Activated CD4-positive, alpha-beta memory T cell treated with anti-CD3 and anti-CD28 coated beads for 36 hours (primary cell): ENCODE data around the gene CLCA4. TPM values are rescaled to one million over a fixed set of nuclear protein-coding genes. Genes with fewer than 3 reads are reported as not detected.
"Not testable (repeated sequence)": the region's sequence is repeated elsewhere in the genome, so short reads cannot be mapped to it uniquely, and the experiment has no call there.

Experiments used
- CTCF ChIA-PET: fragments of 350-600 bp; sonication (Branson Sonifier 250); formaldehyde crosslinking; loops from one replicate; lab custom pipeline; 2021; ENCODE audit warnings: antibody characterized with exemption, inconsistent platforms; lab: Charles Lee
- POLR2A ChIA-PET: fragments of 350-600 bp; sonication (Branson Sonifier 250); formaldehyde crosslinking; loops from one replicate; lab custom pipeline; 2021; ENCODE audit warnings: antibody characterized with exemption; lab: Charles Lee
- DNase-seq: peaks from one replicate; pipeline ENCODE4 v3.0.0-alpha.2; 2020
- H3K27ac Mint-ChIP-seq: one replicate; pipeline ENCODE4 v1.8.0; 2021; ENCODE audit warnings: mixed read lengths
- H3K27me3 Mint-ChIP-seq: one replicate; pipeline ENCODE4 v1.8.0; 2021; ENCODE audit warnings: mixed read lengths
- H3K36me3 Mint-ChIP-seq: one replicate; pipeline ENCODE4 v1.8.0; 2021; ENCODE audit warnings: mixed read lengths
- H3K4me1 Mint-ChIP-seq: one replicate; pipeline ENCODE4 v1.8.0; 2021; ENCODE audit warnings: low read depth, mixed read lengths
- H3K4me3 Mint-ChIP-seq: one replicate; pipeline ENCODE4 v1.8.0; 2021; ENCODE audit warnings: mild to moderate bottlenecking, mixed read lengths
- H3K9me3 Mint-ChIP-seq: one replicate; pipeline ENCODE4 v1.8.0; 2021; ENCODE audit warnings: mixed read lengths
- intact Hi-C: fragments of 100-400 bp; cut with micrococcal nuclease; formaldehyde crosslinking; loops from one replicate; pipeline ENCODE4 v1.15.1; 2023
- total RNA-seq, 2 experiments: library from RNA; stranded (reverse); gene quantifications; one replicate each; pipeline ENCODE4 v1.2.3, GENCODE V29; 2021

Gene CLCA4
- total RNA-seq, result not detected

- Mint-ChIP-seq H3K36me3 (no peaks in the 10 kb centered on the region), H3K9me3 (no peaks in the 10 kb centered on the region), H3K4me1 (no peaks in the 10 kb centered on the region), H3K27me3 (peaks cover 15% of the 10 kb centered on the region), H3K4me3 (no peak within 1 kb of the TSS), H3K27ac (no peak within 1 kb of the TSS)
- intact Hi-C loops, result no loop called here
- POLR2A ChIA-PET, result no interaction called here
- CTCF ChIA-PET, result no interaction called here
- DNase-seq, result no peak
Observed at GRCh38 chr1:86546787-86547221, at the start of gene CLCA4. Gene CLCA4 (plus strand): TSS chr1:86547078. CDS start chr1:86547120, 42 bp downstream.

DNA sequence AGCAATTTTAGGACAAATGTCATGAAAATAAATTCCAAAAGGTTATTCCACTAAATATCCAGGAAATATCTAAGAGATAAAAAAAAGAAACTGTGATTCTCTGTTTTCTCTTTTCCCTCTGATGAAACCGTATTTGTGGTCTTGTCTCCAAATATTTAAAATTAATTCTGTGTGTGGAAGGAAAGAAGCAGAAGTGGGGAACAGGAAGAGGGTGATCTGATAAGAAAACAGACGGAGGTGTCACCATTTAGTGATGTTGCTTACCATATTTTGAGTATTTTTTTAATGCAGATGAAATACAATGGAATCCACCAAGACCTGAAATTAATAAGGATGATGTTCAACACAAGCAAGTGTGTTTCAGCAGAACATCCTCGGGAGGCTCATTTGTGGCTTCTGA is 48.6 kb upstream of the CLCA4 start:
- no peak overlapping the region for H3K4me3 Mint-ChIP-seq
- H3K36me3 Mint-ChIP-seq, result no peaks in the 10 kb centered on the region
- intact Hi-C loops, result no loop called here
- ChIA-PET POLR2A (no interaction called here), CTCF (interaction anchor here (1.1 to 3.5 kb wide), 8 partner anchors 21 to 585 kb away, joined by 3 to 17 read pairs (median 7); partner anchors contain the start of genes CLCA1, CLCA2 and ODF2L)
- peaks cover 8% of the 10 kb centered on the region for H3K4me1 Mint-ChIP-seq
- peaks cover 6% of the 10 kb centered on the region for H3K27me3 Mint-ChIP-seq
- no peak for DNase-seq
- no peak overlapping the region for H3K27ac Mint-ChIP-seq
- no peaks in the 10 kb centered on the region for H3K9me3 Mint-ChIP-seq

- intact Hi-C loops, result loop anchor here (5.0 kb wide), 2 partner anchors 103 to 242 kb away; partner anchors contain the start of gene ODF2L
- Mint-ChIP-seq H3K9me3 (no peaks in the 10 kb centered on the region), H3K4me1 (peaks cover 14% of the 10 kb centered on the region), H3K36me3 (no peaks in the 10 kb centered on the region), H3K27me3 (peaks cover 13% of the 10 kb centered on the region), H3K4me3 (no peak overlapping the region), H3K27ac (no peak overlapping the region)
- DNase-seq, result no peak
- ChIA-PET POLR2A (no interaction called here), CTCF (interaction anchor here (0.6 to 4.1 kb wide), 37 partner anchors 9 to 584 kb away, joined by 3 to 43 read pairs (median 4); partner anchors contain the start of genes CLCA1, ODF2L and SH3GLB1)
Observed at GRCh38 chr1:86499987-86500593, 46.8 kb upstream of the CLCA4 start.

GRCh38 chr1:86500714-86501113 is 46.2 kb upstream of the CLCA4 start:
- Mint-ChIP-seq H3K27me3 (peaks cover 13% of the 10 kb centered on the region), H3K27ac (no peak overlapping the region), H3K4me3 (no peak overlapping the region), H3K36me3 (no peaks in the 10 kb centered on the region), H3K4me1 (peaks cover 14% of the 10 kb centered on the region), H3K9me3 (no peaks in the 10 kb centered on the region)
- POLR2A ChIA-PET, result no interaction called here
- intact Hi-C loops, result loop anchor here (5.0 kb wide), 2 partner anchors 103 to 242 kb away; partner anchors contain the start of gene ODF2L
- CTCF ChIA-PET, result interaction anchor here (0.6 to 4.1 kb wide), 31 partner anchors 8 to 452 kb away, joined by 3 to 43 read pairs (median 5); partner anchors contain the start of genes CLCA1, ODF2L and SH3GLB1
- DNase-seq, result no peak

- H3K9me3 Mint-ChIP-seq, H3K27ac Mint-ChIP-seq, H3K36me3 Mint-ChIP-seq, POLR2A ChIA-PET: not testable (repeated sequence)
- intact Hi-C loops, result loop anchor here (1.0 to 5.0 kb wide), 6 partner anchors 28 to 240 kb away; partner anchors contain the start of genes ODF2L and SH3GLB1
- peak; percentile 51 for DNase-seq
- Mint-ChIP-seq H3K4me3 (peak overlapping the region; percentile 64), H3K27me3 (peaks cover 13% of the 10 kb centered on the region), H3K4me1 (peaks cover 14% of the 10 kb centered on the region)
- CTCF ChIA-PET, result interaction anchor here (0.5 to 4.1 kb wide), 35 partner anchors 7 to 1548 kb away, joined by 3 to 43 read pairs (median 4); partner anchors contain the start of genes CLCA1, CLCA2 and ODF2L
Observed at GRCh38 chr1:86502125-86502646, 44.7 kb upstream of the CLCA4 start.

DNA sequence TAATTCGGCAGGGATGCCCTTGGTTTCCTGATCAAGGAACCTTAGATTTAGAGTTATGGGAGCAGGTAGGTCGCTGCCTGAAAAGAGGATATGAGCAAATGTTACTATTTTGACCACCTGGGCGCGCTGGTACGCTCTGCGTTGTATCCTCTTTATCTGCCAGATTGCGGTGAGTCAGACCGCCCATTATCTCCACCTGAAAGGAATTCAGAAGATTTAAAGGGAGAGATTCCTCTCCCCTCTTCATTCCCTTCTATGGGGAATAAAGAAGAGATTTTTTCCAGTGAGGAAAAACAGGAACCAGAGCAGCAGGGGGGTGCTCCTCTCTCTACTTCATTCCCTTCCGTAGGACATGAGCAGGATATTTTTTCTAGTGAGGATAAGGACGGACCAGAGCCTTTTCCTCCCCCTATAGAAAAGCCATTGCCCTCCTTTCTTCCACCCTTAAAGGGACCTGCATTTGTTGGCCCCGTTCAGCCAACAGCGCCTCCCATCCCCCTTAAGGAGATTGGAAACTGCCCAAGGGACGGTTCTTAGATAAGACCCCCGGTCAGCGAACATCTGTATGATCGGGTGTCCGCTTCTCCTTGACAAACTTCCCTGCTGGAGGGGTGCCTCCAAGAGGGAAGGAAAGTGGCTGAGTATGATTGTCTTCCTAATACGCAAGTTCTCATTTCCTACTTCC is 44.0 kb upstream of the CLCA4 start:
- Mint-ChIP-seq H3K4me3 (peak overlapping the region; percentile 64), H3K36me3 (no peaks in the 10 kb centered on the region), H3K9me3 (no peaks in the 10 kb centered on the region), H3K27ac (no peak overlapping the region), H3K27me3 (peaks cover 15% of the 10 kb centered on the region), H3K4me1 (peaks cover 13% of the 10 kb centered on the region)
- ChIA-PET CTCF (interaction anchor here (0.5 to 6.9 kb wide), 21 partner anchors 9 to 1547 kb away, joined by 3 to 57 read pairs (median 4); partner anchors contain the start of genes CLCA2 and ODF2L), POLR2A (no interaction called here)
- peak; percentile 19 for DNase-seq
- intact Hi-C loops, result loop anchor here (1.0 to 5.0 kb wide), 6 partner anchors 29 to 239 kb away; partner anchors contain the start of genes ODF2L and SH3GLB1

DNA sequence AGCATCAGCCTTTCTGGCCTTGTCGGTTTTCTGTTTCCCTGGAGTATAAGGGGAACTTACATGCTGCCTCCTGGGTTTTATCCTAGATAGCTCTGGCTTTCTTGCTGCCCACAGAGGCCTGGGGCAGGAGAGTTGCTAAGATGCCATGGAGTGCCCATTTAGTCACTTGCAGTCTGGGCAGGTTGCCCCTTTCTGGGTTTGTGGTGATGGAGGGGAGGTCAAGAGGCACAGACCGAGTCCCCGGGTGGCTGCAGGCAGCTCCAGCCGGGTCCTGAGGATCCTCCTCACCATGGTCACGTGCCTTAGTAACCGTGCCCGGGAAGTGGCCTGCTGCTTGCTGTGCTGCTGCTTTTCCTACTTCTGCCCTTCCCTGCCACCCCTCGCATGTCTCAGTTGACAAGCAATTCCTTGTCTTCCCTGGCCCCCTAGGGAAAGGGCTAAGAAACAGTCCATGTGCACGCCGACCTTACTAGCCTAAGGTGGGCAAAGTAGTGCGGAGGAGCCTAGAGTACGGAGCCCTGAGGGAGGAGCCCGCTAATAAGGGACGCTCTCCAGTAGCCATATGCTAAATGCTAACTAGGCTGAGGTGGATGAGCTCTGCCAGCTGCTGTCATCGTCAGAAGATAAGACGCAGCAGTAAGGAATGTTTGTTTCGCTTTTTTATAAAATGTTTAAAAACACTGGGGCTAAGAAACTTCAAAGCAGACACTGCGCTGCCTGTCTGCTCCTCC is 43.3 kb upstream of the CLCA4 start:
- peaks cover 11% of the 10 kb centered on the region for H3K4me1 Mint-ChIP-seq
- intact Hi-C loops, result loop anchor here (5.0 kb wide), 2 partner anchors 106 to 239 kb away; partner anchors contain the start of gene ODF2L
- ChIA-PET POLR2A (no interaction called here), CTCF (interaction anchor here (0.9 to 6.9 kb wide), 5 partner anchors 29 to 206 kb away, joined by 3 to 57 read pairs (median 3); no protein-coding TSS in a partner anchor)
- peaks cover 13% of the 10 kb centered on the region for H3K27me3 Mint-ChIP-seq
- H3K9me3 Mint-ChIP-seq, result no peaks in the 10 kb centered on the region
- DNase-seq, result no peak
- peak overlapping the region; percentile 20 for H3K4me3 Mint-ChIP-seq
- H3K27ac Mint-ChIP-seq, result no peak overlapping the region
- no peaks in the 10 kb centered on the region for H3K36me3 Mint-ChIP-seq

DNA sequence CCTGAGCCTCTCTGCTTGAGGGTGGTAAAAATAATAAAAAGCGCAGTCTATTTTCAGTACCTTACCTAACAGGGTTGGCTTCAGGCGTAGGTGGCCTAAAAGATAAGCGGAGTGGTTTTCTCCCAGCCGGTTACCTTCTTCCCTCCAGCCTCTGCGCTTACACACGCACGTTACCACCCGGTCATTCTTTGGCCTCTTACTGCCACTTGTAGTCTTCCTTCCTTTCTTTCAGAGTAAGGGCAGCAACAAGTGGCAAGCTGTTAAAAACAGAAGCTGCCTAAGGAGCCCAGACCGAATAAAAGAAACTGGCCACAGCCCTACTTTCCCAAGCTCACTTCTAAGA is 42.8 kb upstream of the CLCA4 start:
- intact Hi-C loops, result loop anchor here (5.0 kb wide), 2 partner anchors 107 to 238 kb away; partner anchors contain the start of gene ODF2L
- Mint-ChIP-seq H3K27me3 (peaks cover 10% of the 10 kb centered on the region), H3K9me3 (no peaks in the 10 kb centered on the region), H3K36me3 (no peaks in the 10 kb centered on the region), H3K27ac (no peak overlapping the region), H3K4me3 (no peak overlapping the region), H3K4me1 (peaks cover 11% of the 10 kb centered on the region)
- CTCF ChIA-PET, result interaction anchor here (0.9 to 6.9 kb wide), 8 partner anchors 30 to 206 kb away, joined by 3 to 57 read pairs (median 3); no protein-coding TSS in a partner anchor
- POLR2A ChIA-PET, result no interaction called here
- DNase-seq, result no peak

DNA sequence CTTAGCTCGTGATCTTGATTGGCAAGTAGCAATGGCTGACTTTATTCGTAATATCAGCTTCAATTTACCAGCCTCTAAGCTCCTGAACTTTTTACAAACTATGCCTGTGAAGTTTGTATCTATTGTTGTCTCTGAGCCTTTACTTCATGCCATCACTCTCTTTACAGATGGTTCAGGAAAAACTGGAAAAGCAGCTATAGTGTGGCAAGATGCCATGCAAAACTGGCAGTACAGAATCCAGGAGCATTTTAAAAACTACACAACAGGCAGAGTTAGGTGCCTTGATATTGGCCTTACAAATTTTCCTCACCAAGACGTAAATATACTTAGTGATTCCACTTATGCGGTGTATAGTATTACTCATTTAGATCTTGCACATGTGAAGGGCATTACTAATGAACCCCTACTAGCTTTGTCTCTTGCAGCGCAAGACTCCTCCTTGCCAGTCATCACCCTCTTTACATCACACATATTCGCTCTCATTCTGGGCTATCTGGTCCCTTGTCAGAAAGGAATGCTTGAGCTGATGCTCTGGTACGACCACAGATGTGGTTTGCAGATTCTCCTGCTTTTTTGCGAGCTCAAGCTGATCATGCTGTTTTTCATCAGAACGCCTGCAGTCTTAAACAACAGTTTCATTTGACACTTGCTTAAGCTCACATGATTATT is 41.8 kb upstream of the CLCA4 start:
- Mint-ChIP-seq H3K27ac (no peak overlapping the region), H3K27me3 (peaks cover 13% of the 10 kb centered on the region), H3K36me3 (no peaks in the 10 kb centered on the region), H3K9me3 (no peaks in the 10 kb centered on the region), H3K4me3 (no peak overlapping the region), H3K4me1 (peaks cover 11% of the 10 kb centered on the region)
- CTCF ChIA-PET, result interaction anchor here (0.8 to 6.9 kb wide), 13 partner anchors 13 to 205 kb away, joined by 3 to 57 read pairs (median 3); no protein-coding TSS in a partner anchor
- POLR2A ChIA-PET, result no interaction called here
- intact Hi-C loops, result loop anchor here (5.0 kb wide), 2 partner anchors 108 to 237 kb away; partner anchors contain the start of gene ODF2L
- no peak for DNase-seq

GRCh38 chr1:86505564-86505902 is 41.3 kb upstream of the CLCA4 start:
- no peak overlapping the region for H3K4me3 Mint-ChIP-seq
- H3K4me1 Mint-ChIP-seq, result peaks cover 11% of the 10 kb centered on the region
- H3K36me3 Mint-ChIP-seq, result no peaks in the 10 kb centered on the region
- no peak overlapping the region for H3K27ac Mint-ChIP-seq
- ChIA-PET POLR2A (no interaction called here), CTCF (interaction anchor here (0.8 to 6.9 kb wide), 11 partner anchors 12 to 198 kb away, joined by 3 to 57 read pairs (median 3); no protein-coding TSS in a partner anchor)
- H3K9me3 Mint-ChIP-seq, result no peaks in the 10 kb centered on the region
- DNase-seq, result no peak
- intact Hi-C loops, result no loop called here
- peaks cover 13% of the 10 kb centered on the region for H3K27me3 Mint-ChIP-seq
